CD14-positive monocyte (primary cell): ENCODE measurements around the gene DYNLRB2. TPM values are rescaled to one million over a fixed set of nuclear protein-coding genes. Genes with fewer than 3 reads are reported as not detected.

ENCODE experiments used
- DNase-seq, 3 donors: peaks; one replicate each; pipeline ENCODE4 v3.0.0-alpha.2; 2011 to 2022
- H2AFZ ChIP-seq: 2 replicates; pipeline ENCODE4 v1.6.0; 2012; ENCODE audit warnings: mild to moderate bottlenecking, low read depth, low read length, inconsistent platforms; ENCODE audit not compliant: insufficient read depth, poor library complexity, severe bottlenecking
- H3K27ac ChIP-seq, 2 donors: 1 replicate in 1 of 2; 2 replicates in 1 of 2; pipeline ENCODE4 v1.5.1; 2012 to 2013; ENCODE audit warnings: low read length in 2 of 2, control low read depth in 1 of 2, inconsistent platforms in 1 of 2, low read depth in 1 of 2, mild to moderate bottlenecking in 1 of 2
- H3K27me3 ChIP-seq, 2 donors: one replicate each; pipeline versions ENCODE4 v1.6.0 to v1.6.1; 2011 to 2013; ENCODE audit warnings: low read length in 2 of 2; ENCODE audit not compliant: control insufficient read depth in 2 of 2, insufficient read depth in 2 of 2
- H3K36me3 ChIP-seq, 2 donors: replicated peaks in 1 of 2; 1 replicate in 1 of 2; 2 replicates in 1 of 2; pipeline versions ENCODE4 v1.5.1 to v1.6.1; 2012 to 2013; ENCODE audit warnings: low read length in 2 of 2, control low read depth in 1 of 2, inconsistent platforms in 1 of 2, mild to moderate bottlenecking in 1 of 2; ENCODE audit not compliant: insufficient read depth in 2 of 2, control insufficient read depth in 1 of 2
- H3K4me1 ChIP-seq, 2 donors: 1 replicate in 1 of 2; 2 replicates in 1 of 2; pipeline versions ENCODE4 v1.5.1 to v1.6.1; 2012 to 2013; ENCODE audit warnings: low read length in 2 of 2, control low read depth in 1 of 2, inconsistent platforms in 1 of 2, mild to moderate bottlenecking in 1 of 2, moderate library complexity in 1 of 2; ENCODE audit not compliant: insufficient read depth in 2 of 2, control insufficient read depth in 1 of 2
- H3K4me2 ChIP-seq: replicated peaks from 2 replicates; pipeline ENCODE3; 2012; ENCODE audit warnings: low read length, moderate library complexity, mild to moderate bottlenecking; ENCODE audit not compliant: poor library complexity, severe bottlenecking; ENCODE audit errors: extremely low read depth
- H3K4me3 ChIP-seq, 3 experiments: fragments of 200-600 bp in 1 of 3; sonication (generic) in 1 of 3; replicated peaks in 1 of 3; 1 replicate in 2 of 3; 2 replicates in 1 of 3; pipeline ENCODE4 v1.5.1; 2011 to 2013; ENCODE audit warnings: low read length in 3 of 3, mild to moderate bottlenecking in 3 of 3, control low read depth in 2 of 3, low read depth in 2 of 3, inconsistent platforms in 1 of 3, moderate library complexity in 1 of 3
- H3K79me2 ChIP-seq: 2 replicates; pipeline ENCODE4 v1.6.0; 2012; ENCODE audit warnings: mild to moderate bottlenecking, control low read depth, inconsistent platforms, low read length, moderate library complexity; ENCODE audit not compliant: insufficient read depth
- H3K9ac ChIP-seq: 2 replicates; pipeline ENCODE4 v1.6.0; 2017; ENCODE audit warnings: low read length, mild to moderate bottlenecking; ENCODE audit not compliant: insufficient read depth, poor library complexity, severe bottlenecking
- H3K9me3 ChIP-seq, 2 donors: replicated peaks in 1 of 2; 1 replicate in 1 of 2; 2 replicates in 1 of 2; pipeline versions ENCODE4 v1.5.1 to v1.6.1; 2012 to 2013; ENCODE audit warnings: low read length in 2 of 2, control low read depth in 1 of 2; ENCODE audit not compliant: control insufficient read depth in 1 of 2, insufficient read depth in 1 of 2
- H4K20me1 ChIP-seq: 2 replicates; pipeline ENCODE4 v1.6.0; 2012; ENCODE audit warnings: mild to moderate bottlenecking, low read length, control low read depth, moderate library complexity; ENCODE audit not compliant: insufficient read depth
- H3K27ac Mint-ChIP-seq, 7 donors: one replicate each; pipeline ENCODE4 v1.8.0; 2020; ENCODE audit warnings: mild to moderate bottlenecking in 7 of 7, mixed read lengths in 7 of 7, moderate library complexity in 6 of 7, inconsistent platforms in 2 of 7
- H3K27me3 Mint-ChIP-seq, 3 donors: one replicate each; pipeline ENCODE4 v1.8.0; 2021 to 2022; ENCODE audit warnings: low read depth in 3 of 3, mild to moderate bottlenecking in 3 of 3, mixed read lengths in 3 of 3, moderate library complexity in 3 of 3, inconsistent platforms in 1 of 3
- H3K36me3 Mint-ChIP-seq, 2 donors: one replicate each; pipeline ENCODE4 v1.8.0; 2020; ENCODE audit warnings: mixed read lengths in 2 of 2, inconsistent platforms in 1 of 2, mild to moderate bottlenecking in 1 of 2
- H3K4me1 Mint-ChIP-seq: one replicate; pipeline ENCODE4 v1.8.0; 2020; ENCODE audit warnings: mild to moderate bottlenecking, mixed read lengths
- H3K4me3 Mint-ChIP-seq, 2 donors: one replicate each; pipeline ENCODE4 v1.8.0; 2020; ENCODE audit warnings: mild to moderate bottlenecking in 2 of 2, mixed read lengths in 2 of 2, moderate library complexity in 1 of 2
- H3K9me3 Mint-ChIP-seq, 7 donors: one replicate each; pipeline ENCODE4 v1.8.0; 2020 to 2022; ENCODE audit warnings: mixed read lengths in 7 of 7, mild to moderate bottlenecking in 6 of 7, moderate library complexity in 6 of 7, inconsistent platforms in 2 of 7
- WGBS: methylation state at CpG from one replicate; pipeline ENCODE4 v1.1.5; 2013; ENCODE audit warnings: missing lambda C conversion rate; ENCODE audit not compliant: insufficient coverage; 5-methylcytosine and 5-hydroxymethylcytosine counted together
- intact Hi-C, 2 donors: fragments of 100-400 bp; cut with micrococcal nuclease; formaldehyde crosslinking; loops; one replicate each; pipeline versions ENCODE4 v1.15.0 to v1.15.1; 2023
- polyA plus RNA-seq, 3 donors: library from polyadenylated mRNA; depleted of rRNA in 1 of 3; unstranded in 2 of 3; stranded (reverse) in 1 of 3; fragments of 300-500 nt in 2 of 3; fragments of >200 nt in 1 of 3; fragmentation: Illumina TruSeq in 2 of 3; gene quantifications; 1 replicate in 2 of 3; 2 replicates in 1 of 3; pipeline ENCODE4 v1.2.3, GENCODE V29; 2012 to 2021
- TF ChIP-seq, protein P1 (sequence below): fragments of 200-600 bp; IDR thresholded peaks from one replicate; pipeline ENCODE4 v1.8.0; 2022; ENCODE audit warnings: antibody characterized with exemption, mild to moderate bottlenecking

The DYNLRB2 gene
- polyA plus RNA-seq, 3 donors = not detected

GRCh38 chr16:80515374-80515773, 25.4 kb upstream of the DYNLRB2 start:
- Histone ChIP-seq H3K4me2 (no peak overlapping the region), H3K9ac (no peak overlapping the region), H2AFZ (no peak overlapping the region), H3K27me3 (no peaks in the 10 kb centered on the region), H3K4me1 (no peaks in the 10 kb centered on the region), H4K20me1 (no peaks in the 10 kb centered on the region), H3K36me3 (no peaks in the 10 kb centered on the region), H3K4me3 (no peak overlapping the region), H3K79me2 (no peaks in the 10 kb centered on the region), H3K27ac (no peak overlapping the region), H3K9me3 (no peaks in the 10 kb centered on the region)
- TF ChIP-seq, protein P1, sequence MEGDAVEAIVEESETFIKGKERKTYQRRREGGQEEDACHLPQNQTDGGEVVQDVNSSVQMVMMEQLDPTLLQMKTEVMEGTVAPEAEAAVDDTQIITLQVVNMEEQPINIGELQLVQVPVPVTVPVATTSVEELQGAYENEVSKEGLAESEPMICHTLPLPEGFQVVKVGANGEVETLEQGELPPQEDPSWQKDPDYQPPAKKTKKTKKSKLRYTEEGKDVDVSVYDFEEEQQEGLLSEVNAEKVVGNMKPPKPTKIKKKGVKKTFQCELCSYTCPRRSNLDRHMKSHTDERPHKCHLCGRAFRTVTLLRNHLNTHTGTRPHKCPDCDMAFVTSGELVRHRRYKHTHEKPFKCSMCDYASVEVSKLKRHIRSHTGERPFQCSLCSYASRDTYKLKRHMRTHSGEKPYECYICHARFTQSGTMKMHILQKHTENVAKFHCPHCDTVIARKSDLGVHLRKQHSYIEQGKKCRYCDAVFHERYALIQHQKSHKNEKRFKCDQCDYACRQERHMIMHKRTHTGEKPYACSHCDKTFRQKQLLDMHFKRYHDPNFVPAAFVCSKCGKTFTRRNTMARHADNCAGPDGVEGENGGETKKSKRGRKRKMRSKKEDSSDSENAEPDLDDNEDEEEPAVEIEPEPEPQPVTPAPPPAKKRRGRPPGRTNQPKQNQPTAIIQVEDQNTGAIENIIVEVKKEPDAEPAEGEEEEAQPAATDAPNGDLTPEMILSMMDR = no peak
- no peak for DNase-seq
- intact Hi-C loops = no loop called here
- Mint-ChIP-seq H3K27ac (no peak overlapping the region), H3K36me3 (no peaks in the 10 kb centered on the region), H3K4me1 (no peaks in the 10 kb centered on the region), H3K27me3 (peaks cover 2 to 5% (median 2%) of the 10 kb centered on the region in 3 donors), H3K4me3 (no peak overlapping the region), H3K9me3 (no peaks in the 10 kb centered on the region)
- 90% methylated on average over 2 of the region's 5 CpGs for WGBS

DNA sequence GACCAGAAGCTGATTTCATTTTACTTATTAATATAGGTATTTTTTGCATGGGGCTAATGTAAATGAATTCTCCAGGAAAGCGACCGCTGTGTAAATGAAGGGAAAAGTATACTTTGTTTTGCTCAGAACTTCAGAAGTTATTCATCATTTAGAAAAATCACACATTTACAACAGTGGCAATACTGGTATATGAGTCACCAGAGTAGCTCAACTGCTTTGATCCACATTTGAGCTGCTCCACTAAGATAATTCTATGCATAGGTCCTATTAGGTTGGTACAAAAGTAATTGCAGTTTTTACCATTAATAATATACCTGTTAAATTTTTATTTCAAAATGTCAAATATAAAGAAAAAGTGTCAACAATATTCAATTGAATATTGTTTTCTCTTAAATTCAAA, 22.9 kb upstream of the DYNLRB2 start:
- Histone ChIP-seq H4K20me1 (no peaks in the 10 kb centered on the region), H2AFZ (no peak overlapping the region), H3K4me1 (no peaks in the 10 kb centered on the region), H3K79me2 (no peaks in the 10 kb centered on the region), H3K9me3 (no peaks in the 10 kb centered on the region), H3K27ac (no peak overlapping the region), H3K9ac (no peak overlapping the region), H3K27me3 (no peaks in the 10 kb centered on the region), H3K36me3 (no peaks in the 10 kb centered on the region), H3K4me2 (no peak overlapping the region), H3K4me3 (no peak overlapping the region)
- DNase-seq = no peak
- WGBS = no CpG with 5 or more reads among the region's 2 CpGs
- no peaks in the 10 kb centered on the region for H3K9me3 Mint-ChIP-seq
- H3K4me1 Mint-ChIP-seq = no peaks in the 10 kb centered on the region
- TF ChIP-seq, protein P1 = no peak
- no peaks in the 10 kb centered on the region for H3K36me3 Mint-ChIP-seq
- intact Hi-C loops = no loop called here
- H3K4me3 Mint-ChIP-seq = no peak overlapping the region
- no peak overlapping the region for H3K27ac Mint-ChIP-seq
- peaks cover 2 to 6% (median 5%) of the 10 kb centered on the region in 3 donors for H3K27me3 Mint-ChIP-seq
